SK-N-SH (cell line): ENCODE results near the gene CYTH4. TPM values are rescaled to one million over a fixed set of nuclear protein-coding genes. Genes with fewer than 3 reads are reported as not detected.

ENCODE experiments used
- CTCF ChIA-PET: fragments of 300-600, 350-600 bp; formaldehyde crosslinking; extraction: SDS; loops from one replicate; lab custom pipeline; 2021; lab: Yijun Ruan, JAX
- POLR2A ChIA-PET: fragments of 350-600 bp; sonication (Branson Sonifier 250); formaldehyde crosslinking; extraction: SDS; loops from one replicate; lab custom pipeline; 2020; ENCODE audit warnings: antibody characterized with exemption, inconsistent platforms; lab: Yijun Ruan, JAX
- DNase-seq: peaks from one replicate; pipeline ENCODE4 v3.0.0; 2012
- H2AFZ ChIP-seq: fragments of 200-600 bp; sonication (generic); 2 replicates; pipeline ENCODE4 v1.8.1; 2016; ENCODE audit warnings: antibody characterized with exemption, mild to moderate bottlenecking, low read depth
- H3F3A ChIP-seq: fragments of 200-600 bp; sonication (generic); replicated peaks from 2 replicates; pipeline ENCODE3; 2016; ENCODE audit warnings: antibody characterized with exemption, mild to moderate bottlenecking; ENCODE audit not compliant: insufficient read depth
- H3K27ac ChIP-seq, 2 experiments: fragments of 200-500 bp in 1 of 2; fragments of 200-600 bp in 1 of 2; sonication (Bioruptor generic) in 1 of 2; sonication (generic), shearing (Covaris generic) in 1 of 2; 2 replicates each; pipeline versions ENCODE4 v1.5.1 to v1.6.1; 2014 to 2016; ENCODE audit warnings: low read depth in 2 of 2, inconsistent platforms in 1 of 2, low read length in 1 of 2, mild to moderate bottlenecking in 1 of 2, mixed read lengths in 1 of 2
- H3K27me3 ChIP-seq: fragments of 200-600 bp; sonication (generic), shearing (Covaris generic); 2 replicates; pipeline ENCODE4 v1.6.1; 2016; ENCODE audit warnings: mixed run types; ENCODE audit not compliant: insufficient read depth
- H3K36me3 ChIP-seq, 2 experiments: fragments of 200-500 bp in 1 of 2; fragments of 200-600 bp in 1 of 2; sonication (Bioruptor generic) in 1 of 2; sonication (generic) in 1 of 2; replicated peaks in 1 of 2; 2 replicates each; pipeline versions ENCODE3 to v1.5.1; 2014 to 2016; ENCODE audit warnings: low read length in 1 of 2, mild to moderate bottlenecking in 1 of 2; ENCODE audit not compliant: insufficient read depth in 2 of 2, control insufficient read depth in 1 of 2
- H3K4me1 ChIP-seq, 2 experiments: fragments of 200-500 bp in 1 of 2; fragments of 200-600 bp in 1 of 2; sonication (Bioruptor generic) in 1 of 2; sonication (generic), shearing (Covaris generic) in 1 of 2; 2 replicates each; pipeline versions ENCODE4 v1.5.1 to v1.6.1; 2014 to 2016; ENCODE audit warnings: low read depth in 1 of 2, low read length in 1 of 2, mixed run types in 1 of 2; ENCODE audit not compliant: insufficient read depth in 2 of 2, control insufficient read depth in 1 of 2
- H3K4me2 ChIP-seq: fragments of 200-600 bp; sonication (generic), shearing (Covaris generic); 2 replicates; pipeline ENCODE4 v1.6.1; 2017; ENCODE audit warnings: mixed run types
- H3K4me3 ChIP-seq, 2 experiments: fragments of 200-500 bp in 1 of 2; fragments of 200-600 bp in 1 of 2; sonication (Bioruptor generic) in 1 of 2; sonication (generic), shearing (Covaris generic) in 1 of 2; 2 replicates each; pipeline versions ENCODE4 v1.5.1 to v1.8.1; 2014 to 2016; ENCODE audit warnings: low read depth in 2 of 2, inconsistent platforms in 1 of 2, low read length in 1 of 2, mild to moderate bottlenecking in 1 of 2, mixed read lengths in 1 of 2, moderate library complexity in 1 of 2
- H3K79me2 ChIP-seq: fragments of 200-600 bp; sonication (generic); 2 replicates; pipeline ENCODE4 v1.8.1; 2017; ENCODE audit warnings: mild to moderate bottlenecking; ENCODE audit not compliant: insufficient read depth
- H3K9ac ChIP-seq: fragments of 200-600 bp; sonication (generic); 2 replicates; pipeline ENCODE4 v1.6.1; 2017; ENCODE audit warnings: mixed run types
- H3K9me2 ChIP-seq: fragments of 200-600 bp; sonication (generic); 2 replicates; pipeline ENCODE4 v1.6.1; 2017; ENCODE audit warnings: mixed run types
- H3K9me3 ChIP-seq: fragments of 200-600 bp; sonication (generic); 2 replicates; pipeline ENCODE4 v1.6.1; 2017; ENCODE audit warnings: mixed run types, mild to moderate bottlenecking, moderate library complexity
- H4K20me1 ChIP-seq: fragments of 200-600 bp; sonication (generic); 2 replicates; pipeline ENCODE4 v1.6.1; 2017; ENCODE audit warnings: mild to moderate bottlenecking, mixed run types; ENCODE audit not compliant: insufficient read depth
- CHD2 ChIP-seq: fragments of 150-350 bp; IDR thresholded peaks from 2 replicates; pipeline ENCODE4 v1.6.1; 2018; ENCODE audit warnings: low read length; ENCODE audit not compliant: partially characterized antibody
- ELF1 ChIP-seq: IDR thresholded peaks from 2 replicates; pipeline ENCODE4 v1.4.0; 2012
- EZH2phosphoT487 ChIP-seq: fragments of 200-600 bp; sonication (generic); IDR thresholded peaks from 2 replicates; pipeline ENCODE4 v1.6.1; 2017; ENCODE audit warnings: low read depth, mixed run types, mild to moderate bottlenecking, antibody characterized with exemption, moderate library complexity, borderline replicate concordance
- FOXM1 ChIP-seq: IDR thresholded peaks from 2 replicates; pipeline ENCODE4 v1.4.0; 2012; ENCODE audit warnings: low read depth, mild to moderate bottlenecking
- IRF3 ChIP-seq: fragments of 150-350 bp; IDR thresholded peaks from 2 replicates; pipeline ENCODE4 v1.6.1; 2016; ENCODE audit warnings: mild to moderate bottlenecking, low read depth, low read length
- MAX ChIP-seq: IDR thresholded peaks from 2 replicates; pipeline ENCODE4 v1.4.0; 2012; ENCODE audit warnings: low read depth
- MEF2A ChIP-seq: IDR thresholded peaks from 2 replicates; pipeline ENCODE4 v1.4.0; 2012; ENCODE audit warnings: low read depth, borderline replicate concordance
- PBX3 ChIP-seq: IDR thresholded peaks from 2 replicates; pipeline ENCODE4; 2012
- RFX5 ChIP-seq: IDR thresholded peaks from 2 replicates; pipeline ENCODE4 v1.6.1; 2012; ENCODE audit warnings: mild to moderate bottlenecking, improper control_type of control experiment, low read length
- SMC3 ChIP-seq: IDR thresholded peaks from 2 replicates; pipeline ENCODE4 v1.6.1; 2012; ENCODE audit warnings: low read depth, low read length, improper control_type of control experiment
- TAF1 ChIP-seq: IDR thresholded peaks from 2 replicates; pipeline ENCODE4 v1.6.1; 2012; ENCODE audit warnings: low read depth, mild to moderate bottlenecking, low read length, moderate library complexity, borderline replicate concordance
- USF1 ChIP-seq: IDR thresholded peaks from 2 replicates; pipeline ENCODE4 v1.4.0; 2012; ENCODE audit warnings: low read depth, borderline replicate concordance
- YY1 ChIP-seq: IDR thresholded peaks from 2 replicates; pipeline ENCODE4 v1.4.0; 2012; ENCODE audit warnings: low read depth, mild to moderate bottlenecking
- WGBS: methylation state at CpG from one replicate; pipeline ENCODE4 v1.1.6; 2017; ENCODE audit warnings: low lambda C conversion rate; 5-methylcytosine and 5-hydroxymethylcytosine counted together
- polyA plus RNA-seq, 3 experiments: library from polyadenylated mRNA; depleted of rRNA; stranded (reverse); fragments of >200 nt; gene quantifications; 2 replicates each; pipeline ENCODE4 v1.2.3, GENCODE V29; 2012

CYTH4 gene
- polyA plus RNA-seq, 1 of the 3 experiments (the other 2 are of a cell fraction) = 0.07 TPM

- H3K27me3 ChIP-seq = no peaks in the 10 kb centered on the region
- H4K20me1 ChIP-seq = no peaks in the 10 kb centered on the region
- POLR2A ChIA-PET = no interaction called here
- no peaks in the 10 kb centered on the region for H3K9me2 ChIP-seq
- H3K27ac ChIP-seq = no peak overlapping the region
- no peak for DNase-seq
- H3K79me2 ChIP-seq = no peaks in the 10 kb centered on the region
- H3K4me3 ChIP-seq = no peak overlapping the region
- CTCF ChIA-PET = interaction anchor here (0.9 to 4.8 kb wide), 10 partner anchors 12 to 476 kb away, joined by 3 to 124 read pairs (median 18); partner anchors contain the start of genes CYTH4 and RAC2
- H2AFZ ChIP-seq = no peak overlapping the region
- no peak overlapping the region for H3K9ac ChIP-seq
- H3K4me1 ChIP-seq = peaks cover 3 to 18% of the 10 kb centered on the region in 2 experiments
- H3F3A ChIP-seq = peaks cover 16% of the 10 kb centered on the region
- 87% methylated on average over 9 of the region's 9 CpGs for WGBS
- H3K9me3 ChIP-seq = no peaks in the 10 kb centered on the region
- no peak overlapping the region for H3K4me2 ChIP-seq
- TF ChIP-seq IRF3 = no peak
- TF ChIP-seq PBX3 = no peak
- TF ChIP-seq YY1 = no peak
- TF ChIP-seq RFX5 = no peak
- no peak for TF ChIP-seq EZH2phosphoT487
- no peak for TF ChIP-seq FOXM1
- no peak for TF ChIP-seq USF1
- TF ChIP-seq SMC3 = no peak
- no peak for TF ChIP-seq ELF1
- no peak for TF ChIP-seq MAX
- TF ChIP-seq CHD2 = no peak
- TF ChIP-seq MEF2A = no peak
- no peak for TF ChIP-seq TAF1
- H3K36me3 ChIP-seq = no peaks in the 10 kb centered on the region
Observed at GRCh38 chr22:37258005-37258752, 24.1 kb upstream of the CYTH4 start.
